NCI-H2196 (cell line): ENCODE results near the gene PTPRJ.
"Not testable (repeated sequence)": the region's sequence is repeated elsewhere in the genome, so short reads cannot be mapped to it uniquely, and the experiment has no call there.

ENCODE experiments used
- DNase-seq: peaks from one replicate; lab custom pipeline; 2025; ENCODE audit not compliant: unreplicated experiment; lab: John Stamatoyannopoulos, UW

Gene PTPRJ

GRCh38 chr11:48190906-48191654 lies 210.7 kb downstream of the PTPRJ start:
- not testable (repeated sequence) for DNase-seq

- DNase-seq: no peak
Measured at GRCh38 chr11:48193876-48194275, 213.5 kb downstream of the PTPRJ start.

- no peak for DNase-seq
Measured at GRCh38 chr11:48207881-48208280, 227.5 kb downstream of the PTPRJ start.

GRCh38 chr11:48210052-48210451 lies 229.7 kb downstream of the PTPRJ start:
- no peak for DNase-seq

GRCh38 chr11:48216510-48216909 lies 236.2 kb downstream of the PTPRJ start, which contains the start of gene OR4B1:
OR4B1 (plus strand) TSS chr11:48216810; CDS start chr11:48216810, 0 bp downstream.
- no peak for DNase-seq
